Left cardiac atrium (tissue), 4 donors: ENCODE results near the gene GPR179. TPM values are rescaled to one million over a fixed set of nuclear protein-coding genes. Genes with fewer than 3 reads are reported as not detected.

ENCODE experiments used
- ATAC-seq, 2 donors: fragments of 200-7000 bp; cut with Tn5 transposase; one replicate each; pipeline ENCODE4 v1.9.1; 2020; ENCODE audit warnings: mild to moderate bottlenecking in 2 of 2, moderate library complexity in 2 of 2
- DNase-seq: peaks from one replicate; pipeline ENCODE4 v3.0.0-alpha.2; 2020
- intact Hi-C, 2 donors: fragments of 100-400 bp; cut with DNase I; formaldehyde crosslinking; loops; one replicate each; pipeline versions ENCODE4 v1.14.1 to v1.15.1; 2022 to 2023
- total RNA-seq, 2 donors: library from RNA; stranded (reverse); fragmentation: NEBNext Ultra II Directional; extraction: Animal tissue kit (Norgen Biotek cat#: 25700); gene quantifications; one replicate each; pipeline ENCODE4 v1.2.1, GENCODE V29; 2021
- donor health status: DM: no; HTN: yes; CAD: no.
- donor health status: DM: no; HTN: yes; CAD: no; lungs with severe emphysema.
- donor health status: DM: yes; HTN: yes; CAD: no.
- donor health status: Dilated cardiomyopathy.

Gene GPR179
- total RNA-seq, 2 donors from 2014 or later, result 0.09 TPM; not detected in 1

DNA sequence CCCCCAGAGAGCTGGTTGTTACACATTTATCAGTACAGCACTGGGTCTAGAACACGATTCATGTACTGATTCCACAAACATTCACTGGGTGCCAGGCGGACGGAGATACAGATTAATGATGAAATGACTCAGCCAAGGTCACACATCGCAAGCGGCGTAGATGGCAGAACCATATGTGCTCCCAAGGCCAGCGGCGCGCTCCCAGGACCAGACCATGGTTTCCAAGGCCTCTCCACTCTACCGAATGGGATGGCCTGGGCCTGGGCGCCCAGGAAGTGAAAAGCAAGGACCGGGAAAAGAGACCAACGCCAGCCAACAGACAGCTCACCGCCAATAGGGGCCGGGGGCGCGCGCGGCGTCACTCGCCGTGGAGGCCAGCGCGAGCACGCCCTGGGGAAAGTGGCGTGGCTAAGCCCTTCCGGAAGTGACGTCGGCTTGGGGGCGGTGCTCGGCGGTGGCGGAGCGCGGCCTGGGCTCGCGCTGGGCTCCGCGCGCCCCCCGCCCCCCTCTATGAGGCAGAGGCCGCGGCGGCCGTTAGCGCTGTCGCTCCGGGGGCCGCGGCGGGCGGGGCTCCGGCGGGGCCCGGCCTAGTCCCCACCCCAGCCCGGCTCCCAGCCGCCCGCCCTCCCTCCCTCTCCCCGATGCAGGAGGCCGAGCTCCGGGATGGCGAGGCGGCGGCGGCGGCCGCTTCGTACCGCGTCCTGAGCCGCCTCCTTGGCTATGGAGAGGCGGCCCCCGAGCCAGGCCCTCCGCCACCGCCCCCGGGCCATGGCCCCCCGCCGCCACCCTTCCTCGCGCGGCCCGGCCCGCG lies 7.9 kb upstream of the GPR179 start, which contains the start of gene SOCS7:
SOCS7 (plus strand) TSS at position 433 of the 811 bp plus-strand sequence; CDS start at position 642, 209 bp downstream.
- intact Hi-C loops, result loop anchor here in 1 of 2 donors (2.0 kb wide), 1 partner anchor 67 kb away; no protein-coding TSS in a partner anchor
- peak; percentile 96 for DNase-seq
- ATAC-seq, result peak; percentile 96 to 97

DNA sequence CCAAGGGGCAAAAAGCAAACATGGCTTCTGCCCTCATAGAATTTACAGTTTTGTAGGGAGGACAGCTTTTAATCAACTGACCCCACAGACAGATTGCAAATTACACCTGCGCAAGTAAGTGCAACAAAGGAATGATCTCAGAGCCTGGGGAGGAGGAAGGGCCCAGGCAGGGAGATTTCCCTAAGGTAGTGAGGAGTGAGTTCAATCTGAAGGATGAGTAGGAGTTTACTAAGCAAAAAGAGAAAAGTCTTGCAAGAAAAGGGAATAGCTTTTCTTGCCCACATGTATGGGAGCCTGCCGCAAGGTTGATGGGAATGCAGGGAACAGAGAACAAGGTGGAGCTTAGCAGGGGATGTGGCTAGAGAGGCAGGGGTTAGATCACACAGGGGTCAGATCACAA lies 6.3 kb upstream of the GPR179 start:
- intact Hi-C loops, result loop anchor here in 1 of 2 donors (2.0 kb wide), 1 partner anchor 69 kb away; no protein-coding TSS in a partner anchor
- no peak for ATAC-seq

DNA sequence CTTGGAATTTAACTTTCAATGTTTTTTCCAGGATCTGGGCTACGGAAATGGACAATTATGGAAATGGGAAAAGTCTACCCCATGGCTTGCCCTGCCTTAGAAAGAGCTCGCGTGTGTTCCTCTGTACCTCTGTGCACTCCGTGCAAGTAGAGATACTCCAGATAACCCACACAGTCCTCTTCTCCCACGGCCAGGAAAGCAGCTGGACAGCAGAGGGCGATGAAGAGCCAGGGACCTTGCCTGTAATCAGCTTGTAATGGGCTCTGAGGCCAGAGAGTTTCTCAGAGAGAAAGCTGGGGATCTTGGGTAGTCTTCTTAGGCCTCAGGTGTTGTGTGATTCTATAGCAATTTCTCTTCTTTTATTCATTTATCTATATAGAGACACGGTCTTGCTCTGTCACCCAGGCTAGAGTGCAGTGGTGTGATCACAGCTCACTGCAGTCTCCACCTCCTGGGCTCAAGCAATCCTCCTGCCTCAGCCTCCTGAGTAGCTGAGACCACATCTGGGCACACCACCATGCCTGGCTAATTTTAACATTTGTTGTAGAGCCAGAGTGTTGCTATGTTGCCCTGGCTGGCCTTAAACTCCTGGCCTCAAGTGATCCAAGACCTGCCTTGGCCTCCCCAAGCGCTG lies 5.5 kb upstream of the GPR179 start:
- peak; percentile 82 for DNase-seq
- peak; percentile 39 to 44 for ATAC-seq
- intact Hi-C loops, result loop anchor here (5.0 to 10.0 kb wide), 2 partner anchors 68 to 136 kb away; no protein-coding TSS in a partner anchor

More for the DNA sequence above, 6.3 kb upstream of the GPR179 start:
- DNase-seq, result no peak

- ATAC-seq (no peak), DNase-seq (no peak)
- intact Hi-C loops, result loop anchor here (5.0 to 10.0 kb wide), 2 partner anchors 72 to 139 kb away; no protein-coding TSS in a partner anchor
Observed at GRCh38 chr17:38345743-38346142, 2.0 kb upstream of the GPR179 start.

DNA sequence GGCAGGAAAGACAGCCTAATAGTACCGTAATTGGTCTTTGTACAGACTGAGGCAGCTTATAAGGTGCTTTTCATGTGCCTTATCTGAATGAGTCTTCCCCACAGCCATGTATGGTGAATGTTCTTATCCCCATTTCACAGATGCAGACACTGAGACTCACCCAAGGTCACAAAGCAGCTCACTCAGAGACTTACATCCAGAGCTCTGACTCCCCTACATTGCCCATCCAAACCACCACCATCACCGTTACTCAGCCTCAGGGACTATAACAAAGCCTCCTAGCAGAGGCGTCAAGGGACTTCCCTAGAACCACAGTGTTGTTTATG lies 627 bp upstream of the GPR179 start:
- ATAC-seq, result no peak
- DNase-seq, result no peak
- intact Hi-C loops, result loop anchor here in 1 of 2 donors (10.0 kb wide), 1 partner anchor 140 kb away; no protein-coding TSS in a partner anchor

DNA sequence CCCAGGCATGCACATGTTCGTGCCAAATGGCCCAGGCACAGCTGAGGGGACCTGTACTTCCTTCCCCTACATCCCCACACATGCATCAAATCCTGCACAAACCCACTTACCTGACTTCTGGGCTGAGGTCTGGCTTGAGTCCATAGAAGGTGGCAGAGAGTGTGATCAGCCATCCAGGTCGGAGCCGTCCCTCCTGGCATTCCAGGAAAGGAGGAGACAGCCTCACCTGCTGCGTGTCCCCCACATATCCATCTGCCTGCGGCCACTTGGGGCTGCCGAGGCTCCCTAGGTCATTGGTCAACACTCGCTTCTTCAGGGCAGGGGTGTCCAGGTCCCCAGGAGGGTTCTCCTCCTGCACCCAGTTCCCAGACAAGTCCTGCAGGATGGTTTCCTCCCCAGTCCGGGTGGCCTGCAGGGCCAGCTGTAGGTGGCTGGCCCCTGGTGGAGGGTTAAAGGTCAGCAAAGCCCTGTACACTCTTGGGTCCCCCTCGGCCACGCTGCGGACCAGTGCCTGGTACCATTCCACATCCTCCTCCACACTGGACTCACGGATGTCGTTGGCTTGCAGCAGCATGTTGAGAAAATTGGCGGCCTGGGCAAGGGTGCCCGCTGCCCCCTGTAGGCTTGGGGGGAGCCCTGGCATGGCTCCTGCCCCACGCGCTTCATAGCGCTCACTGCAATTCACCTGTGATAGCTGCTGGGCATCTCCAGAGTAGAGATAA lies 709 bp downstream of the GPR179 start:
- intact Hi-C loops, result loop anchor here in 1 of 2 donors (10.0 kb wide), 1 partner anchor 142 kb away; no protein-coding TSS in a partner anchor
- DNase-seq, result no peak

GRCh38 chr17:38341035-38341721 lies 2.6 kb downstream of the GPR179 start:
- intact Hi-C loops, result loop anchor here in 1 of 2 donors (10.0 kb wide), 1 partner anchor 144 kb away; no protein-coding TSS in a partner anchor
- peak; percentile 73 for DNase-seq
- ATAC-seq, result peak; percentile 67 to 70

More for the DNA sequence above, 709 bp downstream of the GPR179 start:
- no peak for ATAC-seq

- ATAC-seq (no peak), DNase-seq (no peak)
- intact Hi-C loops, result loop anchor here in 1 of 2 donors (10.0 kb wide), 1 partner anchor 145 kb away; no protein-coding TSS in a partner anchor
Observed at GRCh38 chr17:38339891-38340290, 3.9 kb downstream of the GPR179 start.

- DNase-seq, result no peak
- intact Hi-C loops, result no loop called here
- no peak for ATAC-seq
Observed at GRCh38 chr17:38338535-38338934, 5.2 kb downstream of the GPR179 start.

GRCh38 chr17:38338053-38338452 lies 5.7 kb downstream of the GPR179 start:
- no peak for DNase-seq
- ATAC-seq, result no peak
- intact Hi-C loops, result no loop called here

- intact Hi-C loops, result no loop called here
- no peak for ATAC-seq
- DNase-seq, result no peak
Observed at GRCh38 chr17:38336838-38337237, 6.9 kb downstream of the GPR179 start.

DNA sequence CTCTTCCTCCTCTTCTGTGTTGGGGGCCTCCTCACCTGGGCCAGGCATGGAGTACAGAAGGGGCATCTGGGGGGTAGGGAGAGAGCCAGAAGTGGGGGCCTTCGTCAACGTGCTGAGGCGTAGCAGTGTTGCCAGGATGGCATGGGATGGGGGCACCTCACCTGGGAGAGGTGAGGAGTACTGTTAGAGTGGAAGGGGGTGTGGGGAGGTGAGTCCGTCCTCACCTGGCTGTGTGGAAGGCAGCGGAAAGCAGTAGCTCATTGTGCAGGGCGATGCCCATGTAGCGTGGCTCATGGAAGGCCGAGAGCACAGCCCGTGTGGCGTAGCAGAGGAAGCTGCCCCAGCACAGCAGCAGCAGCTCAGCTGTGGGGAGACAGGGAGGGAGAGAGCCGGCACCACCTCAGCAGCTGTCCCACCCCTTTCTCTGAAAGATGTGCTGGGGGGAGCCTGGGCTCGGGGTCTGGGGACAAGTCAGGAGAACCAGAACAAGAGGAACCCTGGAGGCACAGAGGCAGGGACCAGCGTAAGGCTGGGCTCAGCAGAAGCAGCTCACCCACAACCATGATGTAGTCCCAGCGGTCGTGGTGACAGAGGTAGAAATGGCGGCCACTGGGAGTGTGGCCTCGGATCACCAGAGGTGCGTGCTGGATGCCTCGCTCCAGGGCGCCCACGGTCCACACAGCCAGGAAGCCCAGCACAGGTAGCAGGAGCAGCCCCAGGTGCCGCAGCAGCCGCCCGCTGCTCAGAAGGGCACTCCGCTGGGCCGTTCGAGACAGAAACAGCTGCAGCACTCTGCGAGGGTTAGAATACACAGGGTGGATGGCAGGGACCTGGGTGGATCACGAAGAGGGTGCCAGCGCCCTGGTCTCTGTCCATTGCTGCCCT lies 9.0 kb downstream of the GPR179 start:
- no peak for DNase-seq

DNA sequence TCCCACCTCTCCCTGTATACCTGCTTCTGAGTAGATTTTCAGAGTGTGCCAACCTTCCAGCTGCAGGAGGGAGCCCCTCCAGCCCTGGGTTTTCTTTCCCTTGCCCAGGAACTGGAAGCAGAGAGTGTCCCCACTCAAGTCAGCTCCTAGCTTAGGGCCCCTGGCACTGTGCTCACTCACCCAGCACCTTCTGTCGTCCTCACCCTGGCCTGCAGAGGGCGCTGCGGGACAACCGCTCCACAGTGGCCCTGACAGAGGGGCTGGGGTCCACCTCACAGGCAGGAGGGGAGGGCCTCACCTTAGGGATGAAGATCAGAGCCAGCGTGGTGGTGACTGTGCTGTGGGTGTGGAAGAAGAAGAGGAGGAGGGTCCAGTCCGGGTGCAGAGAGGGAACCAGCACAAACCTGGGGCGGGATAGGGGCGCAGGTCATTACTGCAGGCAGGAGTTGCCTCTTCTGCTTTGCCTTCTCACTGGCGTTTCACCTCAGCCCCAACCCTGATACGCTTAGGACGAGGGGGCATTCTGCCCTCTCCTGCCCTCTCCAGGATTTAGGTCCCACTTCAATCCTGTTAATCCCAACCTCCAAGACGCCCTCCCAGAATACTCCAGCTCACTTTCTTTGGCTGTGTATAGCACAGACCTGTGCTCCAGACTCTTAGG lies 10.0 kb downstream of the GPR179 start:
- intact Hi-C loops, result no loop called here
- no peak for ATAC-seq

More for the DNA sequence above, 9.0 kb downstream of the GPR179 start:
- no peak for ATAC-seq
- intact Hi-C loops, result no loop called here

DNA sequence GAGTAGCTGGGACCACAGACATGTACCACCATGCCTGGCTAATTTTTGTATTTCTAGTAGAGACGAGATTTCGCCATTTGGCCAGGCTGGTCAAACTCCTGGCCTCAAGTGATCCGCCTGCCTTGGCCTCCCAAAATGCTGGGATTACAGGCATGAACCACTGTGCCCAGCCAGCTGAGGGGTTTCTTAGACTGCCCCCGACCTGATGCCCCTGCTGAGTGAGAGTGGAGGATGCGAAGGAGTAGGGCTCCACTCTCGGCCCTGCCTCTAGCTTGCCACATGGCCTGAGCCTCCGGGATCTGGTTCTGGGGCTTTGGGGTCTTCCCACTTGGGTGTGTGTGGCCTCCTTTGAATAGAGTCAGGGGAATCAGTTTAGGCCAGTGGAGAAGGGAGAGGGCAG lies 11.0 kb downstream of the GPR179 start:
- intact Hi-C loops, result no loop called here
- no peak for DNase-seq
- ATAC-seq, result no peak

More for the DNA sequence above, 10.0 kb downstream of the GPR179 start:
- no peak for DNase-seq

DNA sequence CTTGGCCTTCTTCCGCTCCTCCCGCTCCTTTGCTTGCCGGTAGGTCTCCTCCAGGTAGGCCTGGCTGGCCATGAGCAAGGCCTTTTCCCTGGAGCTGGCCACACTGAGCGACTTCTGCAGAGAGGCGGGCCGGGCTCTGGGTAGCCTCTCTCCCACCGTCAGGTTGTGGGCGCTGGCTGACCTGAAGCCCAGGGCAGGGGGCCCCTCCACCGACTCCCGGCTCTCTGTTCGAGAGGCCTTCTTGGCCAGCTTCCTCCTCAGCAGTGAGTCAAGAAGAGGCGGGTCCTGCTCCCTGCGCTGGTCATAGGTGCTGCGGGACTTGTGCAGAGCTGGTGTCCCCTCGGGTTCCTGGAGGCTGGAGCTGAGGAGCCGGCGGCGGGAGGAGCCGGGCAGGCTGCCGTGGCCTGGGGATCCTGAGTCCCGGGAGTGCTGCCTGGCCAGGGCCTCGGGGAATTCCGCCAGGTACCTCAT lies 12.8 kb downstream of the GPR179 start:
- intact Hi-C loops, result no loop called here
- DNase-seq (no peak), ATAC-seq (no peak)

DNA sequence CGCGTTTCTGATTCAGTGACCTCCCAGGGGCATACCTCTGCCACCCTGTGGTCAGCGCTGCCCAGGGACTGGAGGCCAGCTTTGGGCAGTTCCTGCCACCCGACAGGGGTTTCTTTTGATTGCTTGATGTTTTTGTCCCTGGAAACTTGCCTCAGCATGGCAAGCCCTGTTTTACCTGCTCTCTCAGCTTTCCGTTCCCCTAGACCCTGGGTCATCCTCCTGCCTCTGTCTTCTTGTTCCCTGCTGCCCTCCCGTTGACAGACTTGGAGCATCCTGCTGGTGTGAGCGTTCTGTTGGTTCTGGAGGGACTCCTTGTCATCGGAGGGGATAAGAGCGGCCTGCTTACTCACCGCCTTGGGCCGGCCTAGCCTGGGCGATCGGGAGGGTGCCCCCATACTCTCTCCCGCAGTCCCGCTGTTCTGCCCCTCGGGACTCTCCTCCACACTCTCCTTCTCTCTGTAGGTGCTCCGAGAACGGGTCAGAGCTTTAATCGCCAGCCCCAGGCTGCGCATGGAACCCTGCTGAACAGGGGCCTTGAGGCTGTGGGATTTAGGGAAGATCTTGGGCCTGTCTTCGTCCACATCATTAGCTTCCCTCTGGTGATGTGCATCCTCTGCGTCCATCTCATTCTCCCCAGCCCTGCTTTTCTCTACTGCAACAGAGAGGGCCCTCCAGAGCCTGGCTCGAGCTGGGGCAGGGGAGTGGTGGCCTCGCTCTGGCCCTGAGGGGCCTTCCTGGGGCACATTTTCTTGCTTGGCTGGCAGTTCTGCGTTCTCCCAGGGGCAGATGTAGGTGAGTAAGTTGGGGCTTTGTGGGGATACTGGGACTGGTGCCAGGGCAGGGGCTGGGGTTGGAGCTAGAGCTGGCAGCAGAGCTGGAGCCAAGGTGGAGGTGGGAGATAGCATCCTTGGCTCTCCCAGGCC lies 13.7 kb downstream of the GPR179 start:
- no peak for DNase-seq
- intact Hi-C loops, result no loop called here

More for the DNA sequence above, 13.7 kb downstream of the GPR179 start:
- no peak for ATAC-seq
